ENCODE data around the gene GNAO1.

DNA sequence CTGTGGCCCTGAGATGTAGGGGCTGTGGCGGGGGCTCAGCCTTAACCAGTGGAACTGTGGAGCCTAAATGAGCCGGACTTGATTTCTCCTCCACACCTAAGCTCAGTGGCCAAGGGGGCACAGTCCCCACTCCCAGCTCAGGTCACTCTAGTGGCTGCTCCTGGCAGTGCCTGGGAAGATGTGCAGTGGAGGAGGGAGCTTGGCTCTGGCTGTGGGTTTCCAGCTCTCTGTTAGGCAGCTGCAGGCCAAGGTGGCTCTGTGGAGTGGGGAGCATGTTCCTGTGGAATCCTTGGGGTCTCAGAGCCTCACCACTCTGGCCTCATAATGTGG, 157.8 kb downstream of the GNAO1 start:
- no peak for TF ChIP-seq EZH2phosphoT487 (IDR thresholded peaks at IDR 0.05; ENCODE audit: borderline replicate concordance, low read length)
- TF ChIP-seq, protein P1, sequence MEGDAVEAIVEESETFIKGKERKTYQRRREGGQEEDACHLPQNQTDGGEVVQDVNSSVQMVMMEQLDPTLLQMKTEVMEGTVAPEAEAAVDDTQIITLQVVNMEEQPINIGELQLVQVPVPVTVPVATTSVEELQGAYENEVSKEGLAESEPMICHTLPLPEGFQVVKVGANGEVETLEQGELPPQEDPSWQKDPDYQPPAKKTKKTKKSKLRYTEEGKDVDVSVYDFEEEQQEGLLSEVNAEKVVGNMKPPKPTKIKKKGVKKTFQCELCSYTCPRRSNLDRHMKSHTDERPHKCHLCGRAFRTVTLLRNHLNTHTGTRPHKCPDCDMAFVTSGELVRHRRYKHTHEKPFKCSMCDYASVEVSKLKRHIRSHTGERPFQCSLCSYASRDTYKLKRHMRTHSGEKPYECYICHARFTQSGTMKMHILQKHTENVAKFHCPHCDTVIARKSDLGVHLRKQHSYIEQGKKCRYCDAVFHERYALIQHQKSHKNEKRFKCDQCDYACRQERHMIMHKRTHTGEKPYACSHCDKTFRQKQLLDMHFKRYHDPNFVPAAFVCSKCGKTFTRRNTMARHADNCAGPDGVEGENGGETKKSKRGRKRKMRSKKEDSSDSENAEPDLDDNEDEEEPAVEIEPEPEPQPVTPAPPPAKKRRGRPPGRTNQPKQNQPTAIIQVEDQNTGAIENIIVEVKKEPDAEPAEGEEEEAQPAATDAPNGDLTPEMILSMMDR (conservative IDR thresholded peaks at IDR 0.05; ENCODE audit: low read depth, low read length) = no peak

Data from PC-3 (cell line).